HEK293 (cell line): ENCODE data around the gene ZSCAN22.
"Not testable (repeated sequence)": the region's sequence is repeated elsewhere in the genome, so short reads cannot be mapped to it uniquely, and the experiment has no call there.

Source experiments
- CTCF ChIA-PET: fragments of 350-600 bp; formaldehyde crosslinking; extraction: SDS; loops from one replicate; lab custom pipeline; 2021; ENCODE audit warnings: antibody characterized with exemption; lab: Yijun Ruan, JAX
- POLR2A ChIA-PET: fragments of 300-600 bp; formaldehyde crosslinking; extraction: SDS; loops from one replicate; lab custom pipeline; 2020; ENCODE audit warnings: antibody characterized with exemption, inconsistent platforms; lab: Yijun Ruan, JAX
- H3K27ac ChIP-seq: fragments of 200-500 bp; sonication (Bioruptor generic); 2 replicates; pipeline ENCODE4 v1.5.1; 2014; ENCODE audit warnings: low read depth, low read length, control low read depth, inconsistent platforms; ENCODE audit errors: extremely low read depth
- H3K36me3 ChIP-seq, 2 experiments: fragments of 200-500 bp in 1 of 2; sonication (Bioruptor generic) in 1 of 2; 1 replicate in 1 of 2; 2 replicates in 1 of 2; pipeline ENCODE4 v1.5.1; 2014 to 2017; ENCODE audit warnings: inconsistent platforms in 2 of 2, low read length in 2 of 2; ENCODE audit not compliant: control insufficient read depth in 2 of 2, insufficient read depth in 1 of 2
- H3K4me1 ChIP-seq: fragments of 200-500 bp; sonication (Bioruptor generic); 2 replicates; pipeline ENCODE4 v1.5.1; 2014; ENCODE audit warnings: mild to moderate bottlenecking, low read length, inconsistent platforms; ENCODE audit not compliant: control insufficient read depth, insufficient read depth
- H3K4me3 ChIP-seq: 2 replicates; pipeline ENCODE4 v1.5.1; 2011; ENCODE audit warnings: low read depth, mild to moderate bottlenecking, control low read depth, low read length, moderate library complexity
- H3K9me3 ChIP-seq: fragments of 200-500 bp; sonication (Bioruptor generic); 2 replicates; pipeline ENCODE4 v1.5.1; 2014; ENCODE audit warnings: low read depth, low read length, inconsistent platforms; ENCODE audit not compliant: control insufficient read depth, insufficient read depth
- GLIS1 ChIP-seq: fragments of 450-650 bp; formaldehyde crosslinking; IDR thresholded peaks from 2 replicates; pipeline ENCODE4 v1.5.1; 2016; ENCODE audit warnings: missing biosample characterization, missing genetic modification characterization
- IKZF3 ChIP-seq: fragments of 450-650 bp; IDR thresholded peaks from 2 replicates; pipeline ENCODE4 v1.5.0; 2018; ENCODE audit warnings: missing biosample characterization, mild to moderate bottlenecking, missing genetic modification characterization, moderate library complexity
- OSR2 ChIP-seq: fragments of 450-650 bp; formaldehyde crosslinking; IDR thresholded peaks from 2 replicates; pipeline ENCODE4 v1.5.1; 2016; ENCODE audit warnings: missing biosample characterization, missing genetic modification characterization
- PRDM1 ChIP-seq: fragments of 450-650 bp; formaldehyde crosslinking; IDR thresholded peaks from 2 replicates; pipeline ENCODE4; 2016; ENCODE audit warnings: missing biosample characterization, missing genetic modification characterization
- ZBTB17 ChIP-seq: fragments of 450-650 bp; formaldehyde crosslinking; IDR thresholded peaks from 2 replicates; pipeline ENCODE4 v1.5.1; 2016; ENCODE audit warnings: missing biosample characterization, missing genetic modification characterization
- ZBTB20 ChIP-seq: fragments of 450-650 bp; formaldehyde crosslinking; IDR thresholded peaks from 2 replicates; pipeline ENCODE4 v1.5.1; 2016; ENCODE audit warnings: missing biosample characterization, missing genetic modification characterization
- ZEB2 ChIP-seq: fragments of 450-650 bp; formaldehyde crosslinking; IDR thresholded peaks from 2 replicates; pipeline ENCODE4 v1.5.1; 2016; ENCODE audit warnings: missing biosample characterization, missing genetic modification characterization
- ZNF19 ChIP-seq: fragments of 450-650 bp; formaldehyde crosslinking; IDR thresholded peaks from 2 replicates; pipeline ENCODE4; 2016; ENCODE audit warnings: missing biosample characterization, missing genetic modification characterization, low read depth
- ZNF335 ChIP-seq: fragments of 450-650 bp; formaldehyde crosslinking; conservative IDR thresholded peaks from 2 replicates; pipeline ENCODE4 v1.5.1; 2016; ENCODE audit warnings: missing biosample characterization, missing genetic modification characterization
- ZNF362 ChIP-seq: fragments of 450-650 bp; formaldehyde crosslinking; IDR thresholded peaks from 2 replicates; pipeline ENCODE4 v1.5.1; 2016; ENCODE audit warnings: missing biosample characterization, missing genetic modification characterization
- ZNF366 ChIP-seq: fragments of 450-650 bp; formaldehyde crosslinking; conservative IDR thresholded peaks from 2 replicates; pipeline ENCODE4 v1.5.1; 2016; ENCODE audit warnings: missing biosample characterization, missing genetic modification characterization
- ZNF37A ChIP-seq: fragments of 450-650 bp; IDR thresholded peaks from 2 replicates; pipeline ENCODE4 v1.5.1; 2018; ENCODE audit warnings: missing biosample characterization, missing genetic modification characterization
- ZNF514 ChIP-seq: fragments of 450-650 bp; formaldehyde crosslinking; IDR thresholded peaks from 2 replicates; pipeline ENCODE4 v1.5.1; 2016; ENCODE audit warnings: missing biosample characterization, missing genetic modification characterization
- ZNF600 ChIP-seq: fragments of 450-650 bp; formaldehyde crosslinking; IDR thresholded peaks from 2 replicates; pipeline ENCODE4 v1.5.1; 2016; ENCODE audit warnings: missing biosample characterization, missing genetic modification characterization
- ZNF768 ChIP-seq: fragments of 450-650 bp; formaldehyde crosslinking; IDR thresholded peaks from 2 replicates; pipeline ENCODE4 v1.5.1; 2018; ENCODE audit warnings: missing biosample characterization, mild to moderate bottlenecking, missing genetic modification characterization
- TF ChIP-seq, protein P1 (sequence below): fragments of 450-650 bp; formaldehyde crosslinking; conservative IDR thresholded peaks from 2 replicates; pipeline ENCODE4 v1.5.1; 2016; ENCODE audit warnings: low read depth, missing biosample characterization, missing genetic modification characterization
- TF ChIP-seq, protein P2 (sequence below): fragments of 450-650 bp; formaldehyde crosslinking; IDR thresholded peaks from 2 replicates; pipeline ENCODE4 v1.5.1; 2016; ENCODE audit warnings: missing biosample characterization, missing genetic modification characterization
- TF ChIP-seq, protein P3 (sequence below): fragments of 450-650 bp; IDR thresholded peaks from 2 replicates; pipeline ENCODE4 v1.5.1; 2018; ENCODE audit warnings: missing biosample characterization, missing genetic modification characterization
- TF ChIP-seq, protein P4 (sequence below): fragments of 450-650 bp; formaldehyde crosslinking; IDR thresholded peaks from 2 replicates; pipeline ENCODE4 v1.5.1; 2016; ENCODE audit warnings: missing biosample characterization, missing genetic modification characterization
- TF ChIP-seq, protein P5 (sequence below): fragments of 450-650 bp; formaldehyde crosslinking; conservative IDR thresholded peaks from 2 replicates; pipeline ENCODE4 v1.5.1; 2016; ENCODE audit warnings: low read depth, missing biosample characterization, missing genetic modification characterization

ZSCAN22 gene

DNA sequence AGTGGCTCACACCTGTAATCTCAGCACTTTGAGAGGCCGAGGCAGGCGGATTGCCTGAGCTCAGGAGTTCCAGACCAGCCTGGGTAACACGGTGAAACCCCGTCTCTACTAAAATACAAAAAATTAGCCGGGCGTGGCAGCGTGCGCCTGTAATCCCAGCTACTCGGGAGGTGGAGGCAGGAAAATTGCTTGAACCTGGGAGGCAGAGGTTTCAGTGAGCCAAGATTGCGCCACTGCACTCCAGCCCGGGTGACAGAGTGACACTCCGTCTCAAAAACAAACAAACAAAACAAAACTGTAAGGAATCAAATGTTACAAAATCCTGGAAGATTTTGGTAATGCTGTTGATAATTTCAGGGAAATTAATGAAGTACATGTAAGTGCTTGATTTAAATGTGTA, 21.3 kb downstream of the ZSCAN22 start:
- H3K36me3 ChIP-seq, H3K9me3 ChIP-seq, H3K4me1 ChIP-seq: not testable (repeated sequence)
- H3K27ac ChIP-seq = peak overlapping the region; percentile 34; the same call in 1 of the 2 replicates
- TF ChIP-seq GLIS1 = peak; percentile 41; the same call in 1 of the 2 replicates
- TF ChIP-seq ZNF366 (tag by site-specific recombination) = 0 out of 2 replicates have a peak, but pooled peaks have one; percentile 7
- TF ChIP-seq, protein P1, sequence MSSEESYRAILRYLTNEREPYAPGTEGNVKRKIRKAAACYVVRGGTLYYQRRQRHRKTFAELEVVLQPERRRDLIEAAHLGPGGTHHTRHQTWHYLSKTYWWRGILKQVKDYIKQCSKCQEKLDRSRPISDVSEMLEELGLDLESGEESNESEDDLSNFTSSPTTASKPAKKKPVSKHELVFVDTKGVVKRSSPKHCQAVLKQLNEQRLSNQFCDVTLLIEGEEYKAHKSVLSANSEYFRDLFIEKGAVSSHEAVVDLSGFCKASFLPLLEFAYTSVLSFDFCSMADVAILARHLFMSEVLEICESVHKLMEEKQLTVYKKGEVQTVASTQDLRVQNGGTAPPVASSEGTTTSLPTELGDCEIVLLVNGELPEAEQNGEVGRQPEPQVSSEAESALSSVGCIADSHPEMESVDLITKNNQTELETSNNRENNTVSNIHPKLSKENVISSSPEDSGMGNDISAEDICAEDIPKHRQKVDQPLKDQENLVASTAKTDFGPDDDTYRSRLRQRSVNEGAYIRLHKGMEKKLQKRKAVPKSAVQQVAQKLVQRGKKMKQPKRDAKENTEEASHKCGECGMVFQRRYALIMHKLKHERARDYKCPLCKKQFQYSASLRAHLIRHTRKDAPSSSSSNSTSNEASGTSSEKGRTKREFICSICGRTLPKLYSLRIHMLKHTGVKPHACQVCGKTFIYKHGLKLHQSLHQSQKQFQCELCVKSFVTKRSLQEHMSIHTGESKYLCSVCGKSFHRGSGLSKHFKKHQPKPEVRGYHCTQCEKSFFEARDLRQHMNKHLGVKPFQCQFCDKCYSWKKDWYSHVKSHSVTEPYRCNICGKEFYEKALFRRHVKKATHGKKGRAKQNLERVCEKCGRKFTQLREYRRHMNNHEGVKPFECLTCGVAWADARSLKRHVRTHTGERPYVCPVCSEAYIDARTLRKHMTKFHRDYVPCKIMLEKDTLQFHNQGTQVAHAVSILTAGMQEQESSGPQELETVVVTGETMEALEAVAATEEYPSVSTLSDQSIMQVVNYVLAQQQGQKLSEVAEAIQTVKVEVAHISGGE (tag by site-specific recombination) = 0 out of 2 replicates have a peak, but pooled peaks have one; percentile 7
- peak; percentile 30; the same call in 1 of the 2 replicates for TF ChIP-seq ZNF600 (tag by site-specific recombination)
- TF ChIP-seq, protein P2, sequence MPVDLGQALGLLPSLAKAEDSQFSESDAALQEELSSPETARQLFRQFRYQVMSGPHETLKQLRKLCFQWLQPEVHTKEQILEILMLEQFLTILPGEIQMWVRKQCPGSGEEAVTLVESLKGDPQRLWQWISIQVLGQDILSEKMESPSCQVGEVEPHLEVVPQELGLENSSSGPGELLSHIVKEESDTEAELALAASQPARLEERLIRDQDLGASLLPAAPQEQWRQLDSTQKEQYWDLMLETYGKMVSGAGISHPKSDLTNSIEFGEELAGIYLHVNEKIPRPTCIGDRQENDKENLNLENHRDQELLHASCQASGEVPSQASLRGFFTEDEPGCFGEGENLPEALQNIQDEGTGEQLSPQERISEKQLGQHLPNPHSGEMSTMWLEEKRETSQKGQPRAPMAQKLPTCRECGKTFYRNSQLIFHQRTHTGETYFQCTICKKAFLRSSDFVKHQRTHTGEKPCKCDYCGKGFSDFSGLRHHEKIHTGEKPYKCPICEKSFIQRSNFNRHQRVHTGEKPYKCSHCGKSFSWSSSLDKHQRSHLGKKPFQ (tag by site-specific recombination) = 0 out of 2 replicates have a peak, but pooled peaks have one; percentile 9
- TF ChIP-seq ZBTB20 = 0 out of 2 replicates have a peak, but pooled peaks have one; percentile 64
- TF ChIP-seq ZNF335 = peak; percentile 64
- TF ChIP-seq ZBTB17 = peak; percentile 47; the same call in 1 of the 2 replicates
- peak; percentile 39; the same call in 1 of the 2 replicates for TF ChIP-seq ZNF362 (tag by site-specific recombination)
- ChIA-PET POLR2A (interaction anchor here (0.6 to 3.0 kb wide), 9 partner anchors 15 to 1064 kb away, joined by 3 to 29 read pairs (median 6); partner anchors contain the start of genes ZBTB45, ZNF497, ZNF584 and ZNF8), CTCF (interaction anchor here (0.6 to 1.6 kb wide), 5 partner anchors 15 to 227 kb away, joined by 3 to 9 read pairs (median 3); partner anchors contain the start of genes ZBTB45 and ZNF497)
- H3K4me3 ChIP-seq = peak overlapping the region; percentile 79

DNA sequence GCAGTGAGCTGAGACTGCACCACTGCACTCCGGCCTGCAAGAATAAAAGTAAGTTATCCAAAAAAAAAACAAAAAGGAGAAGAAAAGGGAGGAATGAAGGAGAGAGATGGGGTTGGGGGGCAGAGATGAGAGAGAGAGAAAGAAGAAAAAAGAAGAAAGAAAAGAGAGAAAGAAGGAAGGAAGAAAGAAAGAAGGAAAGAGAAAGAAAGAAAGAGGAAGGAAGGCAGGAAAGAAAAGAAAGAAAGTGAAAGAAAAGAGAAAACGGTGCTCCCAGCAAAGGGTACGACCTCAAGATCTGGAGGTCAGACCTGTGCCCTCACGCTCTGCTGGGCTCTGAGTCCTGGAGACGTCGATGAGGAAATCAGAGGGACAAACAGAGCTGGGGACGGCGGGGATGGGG, 22.8 kb downstream of the ZSCAN22 start:
- Histone ChIP-seq H3K27ac (no peak overlapping the region), H3K4me3 (no peak overlapping the region), H3K9me3 (no peaks in the 10 kb centered on the region), H3K4me1 (no peaks in the 10 kb centered on the region), H3K36me3 (no peaks in the 10 kb centered on the region; a peak in 1 of 3 replicates)
- POLR2A ChIA-PET = no interaction called here
- CTCF ChIA-PET = interaction anchor here (0.5 to 1.2 kb wide), 2 partner anchors 53 to 130 kb away, joined by 3 to 7 read pairs; no protein-coding TSS in a partner anchor
- TF ChIP-seq, protein P3, sequence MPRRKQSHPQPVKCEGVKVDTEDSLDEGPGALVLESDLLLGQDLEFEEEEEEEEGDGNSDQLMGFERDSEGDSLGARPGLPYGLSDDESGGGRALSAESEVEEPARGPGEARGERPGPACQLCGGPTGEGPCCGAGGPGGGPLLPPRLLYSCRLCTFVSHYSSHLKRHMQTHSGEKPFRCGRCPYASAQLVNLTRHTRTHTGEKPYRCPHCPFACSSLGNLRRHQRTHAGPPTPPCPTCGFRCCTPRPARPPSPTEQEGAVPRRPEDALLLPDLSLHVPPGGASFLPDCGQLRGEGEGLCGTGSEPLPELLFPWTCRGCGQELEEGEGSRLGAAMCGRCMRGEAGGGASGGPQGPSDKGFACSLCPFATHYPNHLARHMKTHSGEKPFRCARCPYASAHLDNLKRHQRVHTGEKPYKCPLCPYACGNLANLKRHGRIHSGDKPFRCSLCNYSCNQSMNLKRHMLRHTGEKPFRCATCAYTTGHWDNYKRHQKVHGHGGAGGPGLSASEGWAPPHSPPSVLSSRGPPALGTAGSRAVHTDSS (tag by site-specific recombination) = no peak
- TF ChIP-seq ZNF366 (tag by site-specific recombination) = peak; percentile 79
- TF ChIP-seq IKZF3 (tag by site-specific recombination) = no peak
- no peak for TF ChIP-seq OSR2 (tag by site-specific recombination)
- TF ChIP-seq ZEB2 (tag by site-specific recombination) = no peak
- TF ChIP-seq ZNF768 (tag by site-specific recombination) = no peak
- no peak for TF ChIP-seq ZBTB17
- no peak for TF ChIP-seq ZNF37A (tag by site-specific recombination)
- TF ChIP-seq ZNF19 = no peak
- TF ChIP-seq, protein P4, sequence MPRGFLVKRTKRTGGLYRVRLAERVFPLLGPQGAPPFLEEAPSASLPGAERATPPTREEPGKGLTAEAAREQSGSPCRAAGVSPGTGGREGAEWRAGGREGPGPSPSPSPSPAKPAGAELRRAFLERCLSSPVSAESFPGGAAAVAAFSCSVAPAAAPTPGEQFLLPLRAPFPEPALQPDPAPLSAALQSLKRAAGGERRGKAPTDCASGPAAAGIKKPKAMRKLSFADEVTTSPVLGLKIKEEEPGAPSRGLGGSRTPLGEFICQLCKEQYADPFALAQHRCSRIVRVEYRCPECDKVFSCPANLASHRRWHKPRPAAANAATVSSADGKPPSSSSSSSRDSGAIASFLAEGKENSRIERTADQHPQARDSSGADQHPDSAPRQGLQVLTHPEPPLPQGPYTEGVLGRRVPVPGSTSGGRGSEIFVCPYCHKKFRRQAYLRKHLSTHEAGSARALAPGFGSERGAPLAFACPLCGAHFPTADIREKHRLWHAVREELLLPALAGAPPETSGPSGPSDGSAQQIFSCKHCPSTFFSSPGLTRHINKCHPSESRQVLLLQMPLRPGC (tag by site-specific recombination) = no peak
- no peak for TF ChIP-seq ZNF514 (tag by site-specific recombination)
- TF ChIP-seq, protein P5, sequence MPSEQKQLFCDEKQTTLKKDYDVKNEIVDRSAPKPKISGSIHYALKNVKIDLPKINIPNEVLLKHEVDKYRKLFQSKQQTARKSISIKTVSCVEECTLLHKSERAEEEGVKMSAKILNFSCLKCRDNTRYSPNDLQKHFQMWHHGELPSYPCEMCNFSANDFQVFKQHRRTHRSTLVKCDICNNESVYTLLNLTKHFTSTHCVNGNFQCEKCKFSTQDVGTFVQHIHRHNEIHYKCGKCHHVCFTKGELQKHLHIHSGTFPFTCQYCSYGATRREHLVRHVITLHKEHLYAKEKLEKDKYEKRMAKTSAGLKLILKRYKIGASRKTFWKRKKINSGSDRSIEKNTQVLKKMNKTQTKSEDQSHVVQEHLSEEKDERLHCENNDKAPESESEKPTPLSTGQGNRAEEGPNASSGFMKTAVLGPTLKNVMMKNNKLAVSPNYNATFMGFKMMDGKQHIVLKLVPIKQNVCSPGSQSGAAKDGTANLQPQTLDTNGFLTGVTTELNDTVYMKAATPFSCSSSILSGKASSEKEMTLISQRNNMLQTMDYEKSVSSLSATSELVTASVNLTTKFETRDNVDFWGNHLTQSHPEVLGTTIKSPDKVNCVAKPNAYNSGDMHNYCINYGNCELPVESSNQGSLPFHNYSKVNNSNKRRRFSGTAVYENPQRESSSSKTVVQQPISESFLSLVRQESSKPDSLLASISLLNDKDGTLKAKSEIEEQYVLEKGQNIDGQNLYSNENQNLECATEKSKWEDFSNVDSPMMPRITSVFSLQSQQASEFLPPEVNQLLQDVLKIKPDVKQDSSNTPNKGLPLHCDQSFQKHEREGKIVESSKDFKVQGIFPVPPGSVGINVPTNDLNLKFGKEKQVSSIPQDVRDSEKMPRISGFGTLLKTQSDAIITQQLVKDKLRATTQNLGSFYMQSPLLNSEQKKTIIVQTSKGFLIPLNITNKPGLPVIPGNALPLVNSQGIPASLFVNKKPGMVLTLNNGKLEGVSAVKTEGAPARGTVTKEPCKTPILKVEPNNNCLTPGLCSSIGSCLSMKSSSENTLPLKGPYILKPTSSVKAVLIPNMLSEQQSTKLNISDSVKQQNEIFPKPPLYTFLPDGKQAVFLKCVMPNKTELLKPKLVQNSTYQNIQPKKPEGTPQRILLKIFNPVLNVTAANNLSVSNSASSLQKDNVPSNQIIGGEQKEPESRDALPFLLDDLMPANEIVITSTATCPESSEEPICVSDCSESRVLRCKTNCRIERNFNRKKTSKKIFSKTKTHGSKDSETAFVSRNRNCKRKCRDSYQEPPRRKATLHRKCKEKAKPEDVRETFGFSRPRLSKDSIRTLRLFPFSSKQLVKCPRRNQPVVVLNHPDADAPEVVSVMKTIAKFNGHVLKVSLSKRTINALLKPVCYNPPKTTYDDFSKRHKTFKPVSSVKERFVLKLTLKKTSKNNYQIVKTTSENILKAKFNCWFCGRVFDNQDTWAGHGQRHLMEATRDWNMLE = no peak
- peak; percentile 81 for TF ChIP-seq PRDM1
